K562 (cell line): ENCODE results near the gene CBLN2. TPM values are rescaled to one million over a fixed set of nuclear protein-coding genes. Genes with fewer than 3 reads are reported as not detected.

Experiments
- ATAC-seq: fragments of 200-7000 bp; cut with Tn5 transposase; 3 replicates; pipeline ENCODE4 v1.9.1; 2020; ENCODE audit warnings: moderate library complexity
- BruUV-seq: library from RNA; stranded (reverse); fragments of 400-500 nt; replicated peaks from 2 replicates; lab custom pipeline; 2021; lab: Mats Ljungman, UMichigan
- CTCF ChIA-PET: fragments of 300-600 bp; formaldehyde crosslinking; extraction: SDS; loops from one replicate; lab custom pipeline; 2021; ENCODE audit warnings: low intra/inter-chr PET ratio; lab: Yijun Ruan, JAX
- POLR2A ChIA-PET: fragments of 300-600, 350-650 bp; sonication (Branson Sonifier 250); formaldehyde crosslinking; extraction: SDS; loops from one replicate; lab custom pipeline; 2021; ENCODE audit warnings: antibody characterized with exemption, inconsistent platforms; lab: Yijun Ruan, JAX
- DNase-seq, 4 experiments: peaks; one replicate each; pipeline versions ENCODE4 v3.0.0 to v3.0.0-alpha.2; 2011 to 2018; ENCODE audit warnings: low spot score in 3 of 4, mixed read lengths in 3 of 4; ENCODE audit errors: extremely low read depth in 1 of 4
- FAIRE-seq: peaks from 2 replicates; lab custom pipeline; 2011; peaks lifted over from hg19 to GRCh38; lab: Jason Lieb, UNC
- H2AFZ ChIP-seq: 2 replicates; pipeline ENCODE4 v1.6.0; 2011; ENCODE audit warnings: low read depth, low read length, control low read depth, inconsistent platforms
- H3K27ac ChIP-seq: fragments of 200-600 bp; 3 replicates; pipeline ENCODE4 v1.8.0; 2011; ENCODE audit warnings: low read depth, mild to moderate bottlenecking, control low read depth, inconsistent platforms, low read length, moderate library complexity, mixed read lengths; ENCODE audit errors: extremely low read depth
- H3K27me3 ChIP-seq, 2 experiments: fragments of 300-600 bp in 1 of 2; 2 replicates in 1 of 2; 3 replicates in 1 of 2; pipeline versions ENCODE4 v1.6.0 to v1.8.0; 2011; ENCODE audit warnings: inconsistent platforms in 2 of 2, low read length in 2 of 2, mild to moderate bottlenecking in 1 of 2, mixed read lengths in 1 of 2, moderate library complexity in 1 of 2; ENCODE audit not compliant: control insufficient read depth in 2 of 2, insufficient read depth in 2 of 2
- H3K36me3 ChIP-seq: fragments of 300-600 bp; 3 replicates; pipeline ENCODE4 v1.8.0; 2011; ENCODE audit warnings: mild to moderate bottlenecking, low read length, inconsistent platforms; ENCODE audit not compliant: control insufficient read depth, insufficient read depth
- H3K4me1 ChIP-seq, 2 experiments: fragments of 200-600 bp in 1 of 2; replicated peaks in 1 of 2; 2 replicates in 1 of 2; 3 replicates in 1 of 2; pipeline versions ENCODE4 v1.5.1 to v1.8.0; 2011; ENCODE audit warnings: inconsistent platforms in 2 of 2, low read length in 2 of 2, mild to moderate bottlenecking in 1 of 2, mixed read lengths in 1 of 2, moderate library complexity in 1 of 2; ENCODE audit not compliant: control insufficient read depth in 2 of 2, insufficient read depth in 2 of 2
- H3K4me2 ChIP-seq: 2 replicates; pipeline ENCODE4 v1.6.1; 2011; ENCODE audit warnings: low read length, control low read depth, inconsistent platforms, mixed read lengths; ENCODE audit not compliant: insufficient read depth
- H3K4me3 ChIP-seq: fragments of 200-600 bp; sonication (generic), shearing (Covaris generic); 2 replicates; pipeline ENCODE4 v1.5.1; 2016; ENCODE audit warnings: control low read depth, inconsistent platforms
- H3K79me2 ChIP-seq: fragments of 200-600 bp; 3 replicates; pipeline ENCODE4 v1.8.0; 2011; ENCODE audit warnings: low read length, inconsistent platforms; ENCODE audit not compliant: control insufficient read depth, insufficient read depth
- H3K9ac ChIP-seq, 2 experiments: 2 replicates each; pipeline versions ENCODE4 v1.6.0 to v1.6.1; 2011; ENCODE audit warnings: low read depth in 2 of 2, low read length in 2 of 2, control low read depth in 1 of 2, inconsistent platforms in 1 of 2, mild to moderate bottlenecking in 1 of 2, mixed read lengths in 1 of 2; ENCODE audit not compliant: insufficient read depth in 1 of 2
- H3K9me1 ChIP-seq: one replicate; pipeline ENCODE4 v1.6.0; 2011; ENCODE audit warnings: inconsistent platforms, mild to moderate bottlenecking, low read length, moderate library complexity; ENCODE audit not compliant: control insufficient read depth, insufficient read depth
- H3K9me3 ChIP-seq: replicated peaks from 2 replicates; pipeline ENCODE4 v1.5.1; 2011; ENCODE audit warnings: low read depth, low read length, inconsistent platforms; ENCODE audit not compliant: control insufficient read depth, insufficient read depth
- H4K20me1 ChIP-seq: replicated peaks from 2 replicates; pipeline ENCODE4 v1.6.1; 2011; ENCODE audit warnings: low read length, inconsistent platforms, mixed read lengths; ENCODE audit not compliant: control insufficient read depth, insufficient read depth
- L3MBTL2 ChIP-seq: fragments of 450-650 bp; IDR thresholded peaks from 2 replicates; pipeline ENCODE4 v1.6.1; 2016; ENCODE audit warnings: mild to moderate bottlenecking, moderate library complexity
- POLR2G ChIP-seq: fragments of 200-400 bp; formaldehyde crosslinking; IDR thresholded peaks from 2 replicates; pipeline ENCODE4 v1.6.1; 2017; ENCODE audit warnings: low read depth, mild to moderate bottlenecking, antibody characterized with exemption, low read length, moderate library complexity
- PTRF ChIP-seq: fragments of 450-650 bp; IDR thresholded peaks from 2 replicates; pipeline ENCODE4 v1.6.1; 2016; ENCODE audit warnings: mild to moderate bottlenecking, missing genetic modification characterization, missing compliant biosample characterization
- SPI1 ChIP-seq: IDR thresholded peaks from 2 replicates; pipeline ENCODE4 v1.6.1; 2011; ENCODE audit warnings: low read depth, low read length, control low read depth, borderline replicate concordance
- TARDBP ChIP-seq: fragments of 450-650 bp; IDR thresholded peaks from 2 replicates; pipeline ENCODE4 v1.6.1; 2016
- TEAD4 ChIP-seq, 2 experiments: sonication (generic) in 1 of 2; formaldehyde crosslinking in 1 of 2; IDR thresholded peaks; 2 replicates each; pipeline versions ENCODE4 v1.6.1 to v1.8.0; 2012 to 2022; ENCODE audit warnings: borderline replicate concordance in 1 of 2, inconsistent platforms in 1 of 2, low read length in 1 of 2, mild to moderate bottlenecking in 1 of 2, missing genetic modification reagents in 1 of 2
- ZEB2 ChIP-seq: fragments of 450-650 bp; IDR thresholded peaks from 2 replicates; pipeline ENCODE4 v1.6.1; 2016
- ZFP30 ChIP-seq: fragments of 250-450 bp; sonication (Bioruptor Pico); IDR thresholded peaks from 2 replicates; pipeline ENCODE4 v1.8.0; 2022; ENCODE audit warnings: moderate library complexity, mild to moderate bottlenecking, inconsistent platforms, borderline replicate concordance
- ZNF282 ChIP-seq: sonication (generic); formaldehyde crosslinking; IDR thresholded peaks from 2 replicates; pipeline ENCODE4 v1.8.1; 2023; ENCODE audit warnings: missing genetic modification reagents
- WGBS: fragments of 100-300 bp; shearing (Covaris generic); methylation state at CpG from one replicate; pipeline ENCODE4 v1.1.6; 2016; ENCODE audit warnings: low coverage, mixed read lengths; ENCODE audit not compliant: insufficient coverage; ENCODE audit errors: missing lambda C conversion rate; 5-methylcytosine and 5-hydroxymethylcytosine counted together
- in situ Hi-C: fragments of 300-500 bp; cut with MboI; formaldehyde crosslinking; loops from 4 replicates; pipeline ENCODE4 v1.15.0; 2018; ENCODE audit warnings: inconsistent platforms, mixed read lengths
- intact Hi-C: fragments of 100-400 bp; cut with micrococcal nuclease; formaldehyde crosslinking; loops from 2 replicates; pipeline ENCODE4 v1.14.2; 2022
- polyA plus RNA-seq, 8 experiments: library from polyadenylated mRNA; depleted of rRNA in 4 of 8; stranded (reverse) in 5 of 8; unstranded in 3 of 8; fragments of >200 nt; fragmentation: Nextera tagmentation in 2 of 8; fragmentation: Illumina TruSeq in 1 of 8; extraction: Ambion mirVana in 2 of 8; extraction: Trizol in 1 of 8; gene quantifications; 2 replicates each; pipeline versions ENCODE4 v1.2.1 to v1.2.3, GENCODE V29; 2011 to 2014; ENCODE audit warnings: inconsistent platforms in 1 of 8, missing spikeins in 1 of 8
- total RNA-seq, 7 experiments: library from RNA; depleted of rRNA in 6 of 7; stranded (reverse); fragments of >200 nt in 6 of 7; fragmentation: Illumina TruSeq in 2 of 7; extraction: Trizol in 2 of 7; gene quantifications; 2 replicates each; pipeline versions ENCODE4 v1.2.1 to v1.2.3, GENCODE V29; 2011 to 2021; ENCODE audit warnings: low replicate concordance in 1 of 7

Gene CBLN2
- total and polyA plus RNA-seq, 9 of the 15 experiments (the other 6 are each of a cell fraction or from before 2014, with no cell fraction given) = not detected

DNA sequence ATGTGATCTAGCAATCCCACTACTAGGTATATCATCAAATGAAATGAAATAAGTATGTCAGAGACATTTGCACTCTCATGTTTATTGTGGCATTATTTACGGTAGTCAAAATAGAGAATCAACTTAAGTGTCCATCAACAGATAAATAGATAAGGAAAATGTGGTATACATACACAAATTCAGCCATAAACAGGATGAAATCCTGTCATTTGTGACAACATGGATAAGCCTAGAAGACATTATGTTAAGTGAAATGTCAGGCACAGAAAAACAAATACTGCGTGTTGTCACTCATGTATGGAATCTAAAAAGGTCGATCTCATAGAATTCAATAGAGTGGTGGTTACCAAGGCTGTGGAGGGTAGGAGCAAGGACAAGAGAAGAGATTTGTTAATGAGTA is 22.1 kb upstream of the CBLN2 start (continued):
- TF ChIP-seq PTRF = no peak

DNA sequence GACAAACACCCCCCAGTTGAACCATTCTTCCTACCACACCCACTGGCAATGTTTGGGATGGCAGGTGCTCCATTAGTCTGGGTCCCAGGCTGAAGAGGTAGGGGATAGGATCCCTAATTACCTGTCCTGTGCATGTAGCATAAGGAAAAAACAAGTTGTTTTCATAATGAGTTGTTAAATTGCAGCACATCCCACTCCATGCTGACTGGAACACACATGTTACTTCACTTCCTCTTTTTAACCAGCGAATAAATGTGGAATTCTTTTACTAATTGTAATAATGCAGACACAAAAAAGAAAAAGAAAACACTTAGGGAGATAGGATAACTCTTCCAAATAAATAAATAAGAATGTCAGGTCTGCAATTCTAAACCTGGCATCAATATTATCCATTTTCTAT is 11.8 kb upstream of the CBLN2 start:
- Histone ChIP-seq H3K4me2 (no peak overlapping the region), H3K9me3 (no peaks in the 10 kb centered on the region), H3K9ac (no peak overlapping the region), H3K4me3 (no peak overlapping the region), H3K4me1 (no peaks in the 10 kb centered on the region), H3K27me3 (no peaks in the 10 kb centered on the region), H3K9me1 (no peaks in the 10 kb centered on the region), H2AFZ (no peak overlapping the region), H3K27ac (no peak overlapping the region), H3K79me2 (no peaks in the 10 kb centered on the region), H4K20me1 (no peaks in the 10 kb centered on the region), H3K36me3 (no peaks in the 10 kb centered on the region)
- ChIA-PET CTCF (no interaction called here), POLR2A (no interaction called here)
- DNase-seq = no peak
- intact Hi-C loops = no loop called here
- TF ChIP-seq ZNF282 (no peak), TEAD4 (IDR thresholded peaks at IDR 0.05; ENCODE audit: low read length) (no peak), TEAD4 (CRISPR knock-in tag; IDR thresholded peaks at IDR 0.05; ENCODE audit: borderline replicate concordance) (no peak), ZFP30 (no peak), TARDBP (no peak), POLR2G (no peak), L3MBTL2 (no peak), SPI1 (0 out of 2 replicates have a peak, but pooled peaks have one; percentile 36), ZEB2 (no peak)
- 0% methylated on average over 1 of the region's 1 CpG for WGBS
- in situ Hi-C loops = no loop called here
- no peak for FAIRE-seq
- ATAC-seq = no peak
- BruUV-seq = no TSS peak
